Measurements from ENCODE around the gene ISG20L2.

ISG20L2 gene

DNA sequence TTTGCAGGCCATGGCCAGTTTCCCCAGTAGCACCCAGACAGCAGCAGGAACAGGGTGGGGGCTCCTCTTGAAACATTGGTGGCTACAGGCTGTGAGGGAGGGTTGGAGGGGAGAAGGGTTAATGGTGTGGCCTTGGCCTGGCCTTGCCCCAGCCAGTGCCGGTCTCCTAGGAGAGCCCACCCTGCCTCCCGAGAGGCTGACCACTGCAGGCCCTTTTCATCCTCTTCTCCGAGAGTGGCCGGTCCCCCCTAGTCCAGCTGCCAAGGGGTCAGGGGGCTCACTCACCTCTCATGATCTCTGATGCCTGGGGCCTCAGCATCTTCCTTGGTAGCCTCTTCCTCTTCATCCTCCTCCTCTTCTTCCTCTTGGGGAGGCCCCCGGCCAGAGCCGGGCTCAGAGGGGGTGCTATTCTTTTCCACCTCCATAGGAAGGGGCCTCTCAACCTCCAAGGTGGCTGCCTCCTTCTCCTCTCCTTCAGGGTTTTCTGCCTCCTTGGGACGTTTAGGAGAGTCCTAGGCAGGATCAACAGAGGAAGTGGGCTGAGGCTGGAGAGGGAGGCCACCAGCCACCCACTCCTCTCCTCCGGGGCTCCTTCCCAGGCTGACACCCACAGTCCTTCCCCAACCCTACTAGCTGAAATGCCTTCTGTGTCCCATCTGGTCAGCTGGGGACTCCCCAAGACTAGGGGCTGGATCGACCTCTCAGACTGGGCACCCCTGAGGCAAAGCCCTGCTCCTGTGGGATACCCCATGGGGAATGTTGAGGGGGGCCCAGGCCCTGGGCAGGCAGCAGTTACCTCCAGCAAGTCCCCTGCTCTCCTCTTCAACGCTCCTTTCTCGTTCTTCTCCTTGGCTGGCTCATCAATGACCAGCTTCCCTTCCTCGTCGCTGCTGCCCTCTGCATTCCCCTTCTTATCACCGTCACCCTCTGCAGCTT, 15.1 kb upstream of the ISG20L2 start:
- no peak for DNase-seq (ENCODE audit: low read depth)
- H3K4me3 ChIP-seq (ENCODE audit: control insufficient read depth, low read depth, low read length) = no peak overlapping the region
- TF ChIP-seq, protein P1, sequence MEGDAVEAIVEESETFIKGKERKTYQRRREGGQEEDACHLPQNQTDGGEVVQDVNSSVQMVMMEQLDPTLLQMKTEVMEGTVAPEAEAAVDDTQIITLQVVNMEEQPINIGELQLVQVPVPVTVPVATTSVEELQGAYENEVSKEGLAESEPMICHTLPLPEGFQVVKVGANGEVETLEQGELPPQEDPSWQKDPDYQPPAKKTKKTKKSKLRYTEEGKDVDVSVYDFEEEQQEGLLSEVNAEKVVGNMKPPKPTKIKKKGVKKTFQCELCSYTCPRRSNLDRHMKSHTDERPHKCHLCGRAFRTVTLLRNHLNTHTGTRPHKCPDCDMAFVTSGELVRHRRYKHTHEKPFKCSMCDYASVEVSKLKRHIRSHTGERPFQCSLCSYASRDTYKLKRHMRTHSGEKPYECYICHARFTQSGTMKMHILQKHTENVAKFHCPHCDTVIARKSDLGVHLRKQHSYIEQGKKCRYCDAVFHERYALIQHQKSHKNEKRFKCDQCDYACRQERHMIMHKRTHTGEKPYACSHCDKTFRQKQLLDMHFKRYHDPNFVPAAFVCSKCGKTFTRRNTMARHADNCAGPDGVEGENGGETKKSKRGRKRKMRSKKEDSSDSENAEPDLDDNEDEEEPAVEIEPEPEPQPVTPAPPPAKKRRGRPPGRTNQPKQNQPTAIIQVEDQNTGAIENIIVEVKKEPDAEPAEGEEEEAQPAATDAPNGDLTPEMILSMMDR (IDR thresholded peaks at IDR 0.05; ENCODE audit: control insufficient read depth, insufficient read depth, low read depth, low read length, missing control alignments) = no peak

DNA sequence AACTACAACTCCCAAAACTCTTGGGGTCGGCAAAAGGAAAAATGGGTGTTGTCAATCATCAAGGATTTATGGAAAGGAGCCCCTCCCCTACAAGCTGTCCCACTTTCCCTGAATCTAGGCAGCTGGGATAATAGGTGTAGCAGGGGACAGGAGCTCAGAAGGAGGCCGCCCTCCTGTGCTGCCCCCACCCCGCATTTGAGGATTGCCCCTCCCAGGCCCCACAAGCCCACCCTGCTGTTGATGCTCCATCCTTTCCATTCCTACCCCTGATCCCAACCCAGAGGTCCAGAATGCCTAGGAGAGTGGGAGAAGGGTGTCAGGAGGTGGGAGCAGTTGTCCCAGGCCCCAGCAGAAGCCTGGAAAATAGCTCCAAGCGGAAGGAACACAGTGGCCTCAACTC, 14.2 kb upstream of the ISG20L2 start:
- TF ChIP-seq, protein P1 (IDR thresholded peaks at IDR 0.05; ENCODE audit: control insufficient read depth, insufficient read depth, low read depth, low read length, missing control alignments) = no peak
- DNase-seq (ENCODE audit: low read depth) = no peak
- no peak overlapping the region for H3K4me3 ChIP-seq (ENCODE audit: control insufficient read depth, low read depth, low read length)

DNA sequence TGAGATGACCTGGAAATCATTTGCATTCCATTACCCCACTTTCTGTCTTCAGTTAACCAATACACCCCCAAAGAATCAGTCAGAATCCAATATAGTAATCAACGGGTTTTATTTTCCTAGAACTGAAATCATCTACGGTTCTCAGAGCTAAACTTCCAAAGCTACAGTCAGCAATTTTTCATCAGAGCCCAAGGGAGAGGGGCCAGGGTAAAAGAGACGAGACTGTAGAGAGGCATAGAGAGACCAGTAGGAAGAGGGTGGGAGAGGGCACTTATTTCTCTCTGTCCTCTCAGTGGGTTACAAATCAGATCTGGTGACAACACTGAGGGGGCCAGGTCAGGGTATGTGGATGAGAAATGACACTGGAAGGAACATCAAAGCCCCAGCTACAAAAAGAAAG, 13.5 kb upstream of the ISG20L2 start:
- no peak for DNase-seq (ENCODE audit: low read depth)
- TF ChIP-seq, protein P1 (IDR thresholded peaks at IDR 0.05; ENCODE audit: control insufficient read depth, insufficient read depth, low read depth, low read length, missing control alignments) = no peak
- no peak overlapping the region for H3K4me3 ChIP-seq (ENCODE audit: control insufficient read depth, low read depth, low read length)

DNA sequence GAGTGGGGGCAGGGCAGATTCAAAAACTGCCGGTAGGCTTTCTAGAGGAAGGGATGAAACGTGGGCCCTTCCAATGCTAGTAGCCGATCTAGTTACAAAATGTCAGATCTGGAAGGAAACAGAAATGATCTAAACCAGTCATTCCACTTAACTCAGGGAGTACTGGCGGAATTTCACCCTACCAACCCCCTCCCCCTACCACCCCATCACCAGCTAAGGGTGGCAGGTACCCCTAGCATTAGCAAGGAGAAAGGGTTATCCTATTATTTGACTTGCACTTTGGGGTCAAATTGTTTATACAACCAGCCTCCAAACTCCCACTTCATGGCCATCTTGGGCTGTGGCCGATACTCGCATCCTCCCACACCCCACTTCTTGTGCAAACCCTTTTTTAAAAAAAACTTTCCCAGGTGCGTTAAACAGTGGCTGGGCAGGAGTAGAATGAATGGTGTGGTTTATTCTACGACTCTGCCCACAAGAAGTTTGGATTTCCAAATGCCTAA, 13.0 kb upstream of the ISG20L2 start:
- no peak for DNase-seq (ENCODE audit: low read depth)
- H3K4me3 ChIP-seq (ENCODE audit: control insufficient read depth, low read depth, low read length) = no peak overlapping the region
- TF ChIP-seq, protein P1 (IDR thresholded peaks at IDR 0.05; ENCODE audit: control insufficient read depth, insufficient read depth, low read depth, low read length, missing control alignments) = no peak

DNA sequence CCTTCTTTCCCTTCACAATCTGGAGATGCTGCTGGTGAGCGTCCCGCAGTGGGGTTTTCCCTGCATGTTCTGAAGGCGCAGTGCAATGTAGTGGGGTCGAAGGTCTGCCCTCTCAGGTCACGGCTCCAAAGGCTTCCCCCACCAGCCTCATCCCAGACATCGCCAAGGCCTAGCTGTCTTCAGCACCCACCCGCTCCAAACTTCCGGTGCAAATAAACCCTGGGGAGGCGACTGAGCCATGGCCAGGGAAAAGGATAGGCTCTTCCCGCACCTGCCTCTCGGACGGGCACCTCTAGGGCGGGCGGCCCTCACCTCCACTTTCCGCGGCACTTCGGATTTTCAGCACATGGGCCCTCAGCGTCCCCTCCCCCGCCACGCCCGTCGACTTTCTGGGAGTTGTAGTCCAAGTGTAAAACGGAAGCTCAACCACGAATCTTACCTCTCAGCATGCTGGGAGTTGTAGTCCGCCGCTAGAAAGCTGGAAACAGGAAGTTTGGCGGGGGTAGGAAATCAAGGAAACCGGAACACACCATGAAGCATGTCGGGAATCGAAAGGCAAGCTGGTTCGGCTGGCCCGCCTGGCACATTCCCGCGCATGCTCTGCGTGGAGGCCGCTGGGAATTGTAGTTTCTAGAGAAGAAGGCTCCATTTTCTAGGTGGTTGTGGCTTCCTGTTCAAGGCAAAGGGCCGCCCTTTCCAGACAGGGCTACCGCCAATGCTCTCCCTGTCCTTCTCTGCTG, 12.3 kb upstream of the ISG20L2 start, which contains the start of gene MRPL24:
MRPL24 (minus strand) TSS at position 348 of the 740 bp plus-strand sequence. CDS start 2,384 bp downstream, outside the sequence.
- peak within 1 kb of the TSS; percentile 78 for H3K4me3 ChIP-seq (ENCODE audit: control insufficient read depth, low read depth, low read length)
- TF ChIP-seq, protein P1 (IDR thresholded peaks at IDR 0.05; ENCODE audit: control insufficient read depth, insufficient read depth, low read depth, low read length, missing control alignments) = no peak
- peak; percentile 98 for DNase-seq (ENCODE audit: low read depth)

DNA sequence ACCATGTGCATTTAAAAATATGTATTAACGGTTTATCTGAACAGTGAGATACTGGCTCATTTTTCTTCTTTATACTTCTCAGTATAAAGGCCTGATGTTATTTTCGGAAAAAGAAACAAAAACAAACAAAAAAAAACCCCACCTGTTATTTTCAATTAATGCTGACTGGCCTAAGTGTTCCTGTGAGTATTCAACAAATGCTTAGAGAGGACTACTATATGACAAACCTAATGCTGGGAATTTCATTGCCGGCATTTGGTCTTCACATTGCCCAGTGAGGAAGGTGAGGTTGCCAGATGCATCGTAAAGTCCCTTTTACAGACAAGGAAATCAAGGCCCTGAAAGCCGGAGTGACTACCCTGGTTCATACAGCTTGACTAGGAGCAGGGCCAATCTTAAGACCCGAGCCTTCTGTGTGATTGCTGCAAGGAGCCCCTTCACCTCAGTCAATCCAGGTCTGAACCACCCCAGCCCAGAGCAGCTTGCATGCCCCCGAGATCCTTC, 11.7 kb upstream of the ISG20L2 start:
- TF ChIP-seq, protein P1 (IDR thresholded peaks at IDR 0.05; ENCODE audit: control insufficient read depth, insufficient read depth, low read depth, low read length, missing control alignments) = no peak
- peak overlapping the region; percentile 78 for H3K4me3 ChIP-seq (ENCODE audit: control insufficient read depth, low read depth, low read length)
- no peak for DNase-seq (ENCODE audit: low read depth)

Data from AG09309 (cell line).